ENCODE measurements around the gene PHAX. TPM values are rescaled to one million over a fixed set of nuclear protein-coding genes. Genes with fewer than 3 reads are reported as not detected.
"Not testable (repeated sequence)": the region's sequence is repeated elsewhere in the genome, so short reads cannot be mapped to it uniquely, and the experiment has no call there.

The PHAX gene, protein sequence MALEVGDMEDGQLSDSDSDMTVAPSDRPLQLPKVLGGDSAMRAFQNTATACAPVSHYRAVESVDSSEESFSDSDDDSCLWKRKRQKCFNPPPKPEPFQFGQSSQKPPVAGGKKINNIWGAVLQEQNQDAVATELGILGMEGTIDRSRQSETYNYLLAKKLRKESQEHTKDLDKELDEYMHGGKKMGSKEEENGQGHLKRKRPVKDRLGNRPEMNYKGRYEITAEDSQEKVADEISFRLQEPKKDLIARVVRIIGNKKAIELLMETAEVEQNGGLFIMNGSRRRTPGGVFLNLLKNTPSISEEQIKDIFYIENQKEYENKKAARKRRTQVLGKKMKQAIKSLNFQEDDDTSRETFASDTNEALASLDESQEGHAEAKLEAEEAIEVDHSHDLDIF
- total RNA-seq, result 55.4 and 71.2 TPM in 2 replicates

DNA sequence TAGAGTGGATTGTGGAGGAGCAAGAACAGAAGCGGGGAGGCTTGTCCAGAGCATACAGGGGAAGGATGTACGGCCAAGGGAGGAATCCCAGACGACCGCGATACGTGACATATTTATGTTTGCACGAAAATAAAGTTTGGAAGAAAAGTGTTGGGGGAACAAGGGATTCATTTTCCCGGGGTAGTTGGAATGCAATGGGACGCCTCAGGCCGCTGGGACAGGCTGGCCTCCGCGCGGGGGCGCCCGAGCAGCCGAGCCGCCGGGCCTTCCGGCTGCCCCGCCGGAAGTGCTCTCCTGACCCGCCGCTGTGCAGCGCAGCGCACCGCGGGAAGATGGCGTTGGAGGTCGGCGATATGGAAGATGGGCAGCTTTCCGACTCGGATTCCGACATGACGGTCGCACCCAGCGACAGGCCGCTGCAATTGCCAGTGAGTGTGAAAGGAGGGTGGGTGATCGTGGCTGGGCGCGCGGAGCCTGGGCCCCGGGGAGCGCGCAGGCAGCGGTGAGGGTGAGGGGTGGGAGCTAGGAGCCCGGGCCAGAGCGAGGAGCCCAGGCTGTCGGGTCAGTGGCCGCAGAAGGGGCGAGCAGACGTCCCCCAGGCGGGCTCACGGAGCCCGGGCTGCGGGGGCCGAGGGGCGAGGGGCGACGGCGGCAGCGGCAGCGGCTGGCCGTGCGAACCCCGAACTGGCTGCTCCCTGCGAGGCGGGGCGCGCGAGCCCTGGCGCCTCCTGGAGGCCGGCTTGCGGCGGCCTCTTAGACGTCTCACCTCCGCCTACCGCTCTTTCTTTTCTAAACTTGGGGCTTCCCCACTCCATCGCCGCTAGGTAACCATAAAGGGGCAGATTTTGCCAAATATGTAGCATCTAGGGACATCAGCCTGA is at the start of gene PHAX:
Gene PHAX (plus strand): TSS at position 317 of the 881 bp plus-strand sequence. CDS start 16 bp downstream, at position 333.
- H3K4me3 ChIP-seq (ENCODE audit: low read depth, low read length), result peak within 1 kb of the TSS; percentile 97
- DNase-seq (ENCODE audit: low read depth), result peak; percentile 73
- TF ChIP-seq, protein P1, sequence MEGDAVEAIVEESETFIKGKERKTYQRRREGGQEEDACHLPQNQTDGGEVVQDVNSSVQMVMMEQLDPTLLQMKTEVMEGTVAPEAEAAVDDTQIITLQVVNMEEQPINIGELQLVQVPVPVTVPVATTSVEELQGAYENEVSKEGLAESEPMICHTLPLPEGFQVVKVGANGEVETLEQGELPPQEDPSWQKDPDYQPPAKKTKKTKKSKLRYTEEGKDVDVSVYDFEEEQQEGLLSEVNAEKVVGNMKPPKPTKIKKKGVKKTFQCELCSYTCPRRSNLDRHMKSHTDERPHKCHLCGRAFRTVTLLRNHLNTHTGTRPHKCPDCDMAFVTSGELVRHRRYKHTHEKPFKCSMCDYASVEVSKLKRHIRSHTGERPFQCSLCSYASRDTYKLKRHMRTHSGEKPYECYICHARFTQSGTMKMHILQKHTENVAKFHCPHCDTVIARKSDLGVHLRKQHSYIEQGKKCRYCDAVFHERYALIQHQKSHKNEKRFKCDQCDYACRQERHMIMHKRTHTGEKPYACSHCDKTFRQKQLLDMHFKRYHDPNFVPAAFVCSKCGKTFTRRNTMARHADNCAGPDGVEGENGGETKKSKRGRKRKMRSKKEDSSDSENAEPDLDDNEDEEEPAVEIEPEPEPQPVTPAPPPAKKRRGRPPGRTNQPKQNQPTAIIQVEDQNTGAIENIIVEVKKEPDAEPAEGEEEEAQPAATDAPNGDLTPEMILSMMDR (IDR thresholded peaks at IDR 0.05; ENCODE audit: insufficient read depth, low read depth, low read length), result peak; percentile 75

DNA sequence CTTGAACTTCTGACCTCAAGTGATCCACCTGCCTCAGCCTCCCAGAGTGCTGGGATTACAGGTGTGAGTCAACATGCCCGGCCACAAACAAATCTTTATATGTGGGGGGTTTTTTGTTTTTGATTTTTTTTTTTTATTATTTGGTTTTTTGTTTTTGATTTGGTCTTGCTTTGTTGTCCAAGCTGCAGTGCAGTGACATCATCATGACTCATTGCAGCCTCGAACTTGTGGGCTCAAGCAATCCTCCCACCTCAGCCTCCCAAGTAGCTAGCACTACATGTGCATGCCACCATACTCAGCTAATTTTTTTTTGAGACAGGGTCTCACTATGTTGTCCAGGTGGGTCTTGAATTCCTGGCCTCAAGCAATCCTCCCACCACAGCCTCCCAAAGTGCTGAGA is 48.1 kb upstream of the PHAX start:
- H3K4me3 ChIP-seq (ENCODE audit: low read depth, low read length), result no peak overlapping the region
- no peak for DNase-seq (ENCODE audit: low read depth)
- TF ChIP-seq, protein P1 (IDR thresholded peaks at IDR 0.05; ENCODE audit: insufficient read depth, low read depth, low read length), result no peak

- H3K4me3 ChIP-seq (ENCODE audit: low read depth, low read length); DNase-seq (ENCODE audit: low read depth): not testable (repeated sequence)
Measured at GRCh38 chr5:126555101-126555500, 45.6 kb upstream of the PHAX start.

GRCh38 chr5:126561908-126562307 is 38.8 kb upstream of the PHAX start:
- H3K4me3 ChIP-seq (ENCODE audit: low read depth, low read length), result no peak overlapping the region
- DNase-seq (ENCODE audit: low read depth), result no peak
- TF ChIP-seq, protein P1 (IDR thresholded peaks at IDR 0.05; ENCODE audit: insufficient read depth, low read depth, low read length), result no peak

DNA sequence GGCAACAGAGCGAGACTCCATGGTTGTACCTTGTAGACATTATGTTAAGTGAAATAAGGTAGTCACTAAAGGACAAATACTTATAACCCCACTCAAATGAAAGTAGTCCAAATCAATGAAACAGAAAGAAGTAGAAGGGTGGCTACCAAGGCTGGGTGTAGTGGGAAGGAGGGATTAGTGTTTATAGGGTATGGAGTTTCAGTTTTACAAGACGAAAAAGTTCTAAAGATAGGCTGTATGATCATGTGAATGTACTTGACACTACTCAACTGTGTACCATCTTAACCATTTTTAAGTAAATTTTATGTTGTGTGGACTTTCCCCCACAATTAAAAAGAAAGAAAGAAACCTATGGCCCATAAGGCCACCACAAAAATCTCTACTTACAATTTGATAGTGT is 37.9 kb upstream of the PHAX start:
- TF ChIP-seq, protein P1 (IDR thresholded peaks at IDR 0.05; ENCODE audit: insufficient read depth, low read depth, low read length), result no peak
- H3K4me3 ChIP-seq (ENCODE audit: low read depth, low read length), result no peak overlapping the region
- DNase-seq (ENCODE audit: low read depth), result no peak

GRCh38 chr5:126568206-126568755 is 32.5 kb upstream of the PHAX start:
- TF ChIP-seq, protein P1 (IDR thresholded peaks at IDR 0.05; ENCODE audit: insufficient read depth, low read depth, low read length), result no peak
- DNase-seq (ENCODE audit: low read depth), result no peak
- no peak overlapping the region for H3K4me3 ChIP-seq (ENCODE audit: low read depth, low read length)

DNA sequence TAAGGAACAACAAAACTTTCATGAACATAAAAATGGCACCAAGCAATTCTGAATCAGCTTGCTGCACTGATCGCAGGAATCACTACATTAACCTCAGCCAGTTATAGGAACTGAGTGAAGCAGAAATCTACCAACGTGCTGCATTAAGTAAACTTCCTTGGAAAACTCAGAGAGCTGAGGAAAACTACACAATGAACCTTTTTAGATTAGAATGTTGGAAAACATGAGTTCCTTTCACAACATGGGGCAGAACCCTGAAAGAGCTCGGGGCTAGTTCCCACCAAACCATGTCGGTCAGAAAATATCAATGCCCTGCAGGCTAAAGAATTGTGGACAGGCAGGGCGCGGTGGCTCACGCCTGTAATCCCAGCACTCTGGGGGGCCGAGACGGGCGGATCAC is 25.1 kb upstream of the PHAX start:
- H3K4me3 ChIP-seq (ENCODE audit: low read depth, low read length), result no peak overlapping the region
- TF ChIP-seq, protein P1 (IDR thresholded peaks at IDR 0.05; ENCODE audit: insufficient read depth, low read depth, low read length), result no peak
- no peak for DNase-seq (ENCODE audit: low read depth)

Data from fibroblast of villous mesenchyme (primary cell).